Ovary (tissue), 9 donors: ENCODE results near the gene GDAP2. TPM values are rescaled to one million over a fixed set of nuclear protein-coding genes. Genes with fewer than 3 reads are reported as not detected.

ENCODE experiments used
- DNase-seq, 5 donors: peaks; one replicate each; pipeline ENCODE4 v3.0.0-alpha.2; 2019 to 2020
- H3K27ac ChIP-seq, 2 donors: fragments of 200-600 bp; one replicate each; pipeline versions ENCODE4 v1.5.1 to v1.8.0; 2019 to 2022
- H3K27me3 ChIP-seq: fragments of 200-600 bp; one replicate; pipeline ENCODE4 v1.8.0; 2022
- H3K36me3 ChIP-seq: fragments of 200-600 bp; sonication (generic); one replicate; pipeline ENCODE4 v1.5.1; 2019
- H3K4me1 ChIP-seq: one replicate; pipeline ENCODE4 v1.8.1; 2013; ENCODE audit warnings: mild to moderate bottlenecking, moderate library complexity; ENCODE audit not compliant: insufficient read depth
- H3K4me3 ChIP-seq: fragments of 200-600 bp; sonication (generic); one replicate; pipeline ENCODE4 v1.5.1; 2017
- H3K9me3 ChIP-seq, 2 donors: fragments of 200-600 bp in 1 of 2; sonication (generic) in 1 of 2; one replicate each; pipeline versions ENCODE4 v1.5.1 to v1.8.1; 2013 to 2019; ENCODE audit warnings: mild to moderate bottlenecking in 1 of 2, moderate library complexity in 1 of 2
- EP300 ChIP-seq: sonication (generic); formaldehyde crosslinking; IDR thresholded peaks from one replicate; pipeline ENCODE4 v1.6.1; 2017; ENCODE audit warnings: antibody characterized with exemption
- POLR2A ChIP-seq: fragments of 450-650 bp; IDR thresholded peaks from one replicate; pipeline ENCODE4 v1.6.1; 2017; ENCODE audit warnings: antibody characterized with exemption, mild to moderate bottlenecking, moderate library complexity
- WGBS, 3 donors: extraction: QIAGEN DNeasy Blood & Tissue Kit in 1 of 3; methylation state at CpG; one replicate each; pipeline versions ENCODE4 v1.1.5 to v1.1.7; 2013 to 2017; 5-methylcytosine and 5-hydroxymethylcytosine counted together
- intact Hi-C, 4 donors: fragments of 100-400 bp; cut with DNase I; formaldehyde crosslinking; loops; one replicate each; pipeline versions ENCODE4 v1.11.0 to v1.15.1; 2022 to 2023
- polyA plus RNA-seq, 2 donors: library from polyadenylated mRNA; stranded (reverse); fragments of 200-250 nt in 1 of 2; fragments of 350-450 nt in 1 of 2; fragmentation: Illumina TruSeq in 1 of 2; extraction: RNeasy Lipid Tissue Mini Kit (QIAGEN cat#74804) in 1 of 2; gene quantifications; one replicate each; pipeline ENCODE4 v1.2.3, GENCODE V29; 2013 to 2014
- total RNA-seq, 7 donors: library from RNA; depleted of rRNA in 2 of 7; stranded (reverse); fragments of >200 nt in 2 of 7; fragmentation: NEBNext Ultra II Directional in 3 of 7; extraction: Animal tissue kit (Norgen Biotek cat#: 25700) in 3 of 7; gene quantifications; one replicate each; pipeline versions ENCODE4 v1.1.0 to v1.2.4, GENCODE V29; 2016 to 2023
- TF ChIP-seq, protein P1 (sequence below), 3 donors: fragments of 450-650 bp in 2 of 3; fragments of 200-600 bp in 1 of 3; IDR thresholded peaks; one replicate each; pipeline versions ENCODE4 v1.5.1 to v1.8.0; 2016 to 2022; ENCODE audit warnings: antibody characterized with exemption in 3 of 3, mild to moderate bottlenecking in 1 of 3
- donor health status: DM: no; HTN: no; CAD: no; lungs with moderate emphysema.
- donor health status: DM: no; HTN: no; CAD: no.
- donor health status: Bipolar disorder and iron deficiency.
- donor health status: DM: yes; HTN: yes; CAD: no.
- donor health status: DM: no; HTN: no; CAD: no.
- donor health status: DM: yes; HTN: yes; CAD: no.

GDAP2 gene
- total and polyA plus RNA-seq, 9 donors, result 2.4 to 29.8 (median 20.8) TPM

DNA sequence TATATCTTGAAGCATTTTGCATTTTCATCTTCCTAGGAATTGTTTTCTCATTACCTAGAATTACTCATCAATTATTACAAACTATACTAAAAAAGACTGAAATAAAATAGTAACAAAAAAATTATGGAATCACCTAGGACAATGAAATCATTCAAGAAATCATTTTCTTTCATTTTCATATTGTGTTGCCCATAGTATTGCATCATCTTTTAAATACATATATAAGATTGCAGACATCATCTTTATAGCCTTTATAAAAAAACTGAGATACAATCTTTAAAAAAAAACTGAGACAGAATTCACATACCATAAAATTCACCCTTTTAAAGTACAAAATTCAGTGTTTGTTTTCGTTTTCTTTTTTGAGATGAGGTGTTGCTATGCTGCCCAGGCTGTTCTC is 29.6 kb downstream of the GDAP2 start:
- no peak for TF ChIP-seq POLR2A
- TF ChIP-seq, protein P1, sequence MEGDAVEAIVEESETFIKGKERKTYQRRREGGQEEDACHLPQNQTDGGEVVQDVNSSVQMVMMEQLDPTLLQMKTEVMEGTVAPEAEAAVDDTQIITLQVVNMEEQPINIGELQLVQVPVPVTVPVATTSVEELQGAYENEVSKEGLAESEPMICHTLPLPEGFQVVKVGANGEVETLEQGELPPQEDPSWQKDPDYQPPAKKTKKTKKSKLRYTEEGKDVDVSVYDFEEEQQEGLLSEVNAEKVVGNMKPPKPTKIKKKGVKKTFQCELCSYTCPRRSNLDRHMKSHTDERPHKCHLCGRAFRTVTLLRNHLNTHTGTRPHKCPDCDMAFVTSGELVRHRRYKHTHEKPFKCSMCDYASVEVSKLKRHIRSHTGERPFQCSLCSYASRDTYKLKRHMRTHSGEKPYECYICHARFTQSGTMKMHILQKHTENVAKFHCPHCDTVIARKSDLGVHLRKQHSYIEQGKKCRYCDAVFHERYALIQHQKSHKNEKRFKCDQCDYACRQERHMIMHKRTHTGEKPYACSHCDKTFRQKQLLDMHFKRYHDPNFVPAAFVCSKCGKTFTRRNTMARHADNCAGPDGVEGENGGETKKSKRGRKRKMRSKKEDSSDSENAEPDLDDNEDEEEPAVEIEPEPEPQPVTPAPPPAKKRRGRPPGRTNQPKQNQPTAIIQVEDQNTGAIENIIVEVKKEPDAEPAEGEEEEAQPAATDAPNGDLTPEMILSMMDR (IDR thresholded peaks at IDR 0.05), result no peak
- no peak for TF ChIP-seq EP300
- intact Hi-C loops, result loop anchor here in 3 of 4 donors (10.0 kb wide), 2 partner anchors 145 to 385 kb away; no protein-coding TSS in a partner anchor
- H3K9me3 ChIP-seq, result no peaks in the 10 kb centered on the region
- no peaks in the 10 kb centered on the region for H3K36me3 ChIP-seq
- no peak for DNase-seq
- H3K27me3 ChIP-seq, result no peaks in the 10 kb centered on the region
- no peak overlapping the region for H3K27ac ChIP-seq
- H3K4me3 ChIP-seq, result no peak overlapping the region
- 88 to 95% (median 92%) methylated on average over 1 of the region's 1 CpG for WGBS, 3 donors
- no peaks in the 10 kb centered on the region for H3K4me1 ChIP-seq

DNA sequence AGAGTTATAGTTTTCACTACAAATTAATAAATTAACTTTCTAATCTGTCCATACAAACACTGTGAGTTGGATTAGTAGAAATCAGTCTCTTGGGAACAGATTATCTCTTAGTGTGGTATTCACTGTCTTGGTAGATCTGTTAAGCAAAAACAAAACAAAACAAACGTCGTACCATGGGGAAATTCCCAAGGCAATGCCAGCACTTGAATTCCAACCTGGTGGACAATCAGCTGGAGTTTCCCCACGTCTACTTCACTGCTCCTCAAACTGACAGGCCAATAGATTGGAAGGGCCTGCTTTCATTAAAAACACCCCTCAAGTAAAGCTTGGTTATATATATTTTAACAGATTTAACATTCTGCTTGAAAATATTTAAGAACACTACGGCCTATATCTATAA is 31.9 kb downstream of the GDAP2 start:
- no peaks in the 10 kb centered on the region for H3K27me3 ChIP-seq
- WGBS, 3 donors, result 49 to 58% (median 50%) methylated on average over 4 of the region's 4 CpGs
- H3K27ac ChIP-seq, result no peak overlapping the region
- no peak for DNase-seq
- no peaks in the 10 kb centered on the region for H3K36me3 ChIP-seq
- no peaks in the 10 kb centered on the region for H3K9me3 ChIP-seq
- H3K4me1 ChIP-seq, result no peaks in the 10 kb centered on the region
- intact Hi-C loops, result loop anchor here in 3 of 4 donors (10.0 kb wide), 2 partner anchors 143 to 383 kb away; no protein-coding TSS in a partner anchor
- TF ChIP-seq, protein P1 (IDR thresholded peaks at IDR 0.05), result no peak
- TF ChIP-seq POLR2A (no peak), EP300 (no peak)
- no peak overlapping the region for H3K4me3 ChIP-seq

DNA sequence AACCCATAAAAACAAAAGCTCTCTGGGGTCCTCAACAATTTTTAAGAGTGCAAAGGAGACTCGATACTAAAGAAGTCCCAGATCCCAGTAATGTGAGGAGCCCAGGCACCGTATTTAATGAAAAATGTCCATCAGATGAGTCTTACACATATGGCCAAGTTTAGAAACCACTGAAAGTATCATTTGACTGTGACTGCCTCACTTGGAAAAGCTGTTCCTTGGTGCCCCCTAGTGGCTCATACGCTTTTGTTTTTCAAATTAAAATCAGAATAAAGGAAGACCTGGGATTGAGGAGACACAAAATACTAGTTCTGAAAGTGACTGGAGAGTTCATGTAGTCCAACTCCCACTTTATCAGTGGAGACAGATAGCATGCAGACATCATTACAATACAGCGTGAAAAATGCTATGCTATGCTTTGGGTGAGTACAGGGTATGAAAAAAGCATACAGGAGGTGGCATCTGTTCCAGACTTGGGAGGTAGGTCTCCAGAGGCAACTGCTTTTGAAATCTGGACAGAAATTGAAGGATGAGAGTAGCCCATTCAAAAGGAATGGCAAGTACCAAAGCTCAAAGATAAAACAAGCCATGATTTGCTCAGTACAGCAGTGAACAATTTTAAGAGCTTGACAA is 33.8 kb downstream of the GDAP2 start:
- Histone ChIP-seq H3K36me3 (no peaks in the 10 kb centered on the region), H3K4me3 (no peak overlapping the region), H3K4me1 (no peaks in the 10 kb centered on the region), H3K9me3 (no peaks in the 10 kb centered on the region), H3K27me3 (no peaks in the 10 kb centered on the region), H3K27ac (no peak overlapping the region)
- DNase-seq, result peak; percentile 35 to 72 (median 48)
- intact Hi-C loops, result loop anchor here in 3 of 4 donors (10.0 kb wide), 2 partner anchors 141 to 381 kb away; no protein-coding TSS in a partner anchor
- TF ChIP-seq, protein P1 (IDR thresholded peaks at IDR 0.05), result peak; percentile 42 to 66 (median 55)
- no peak for TF ChIP-seq POLR2A
- 12 to 15% (median 14%) methylated on average over 4 of the region's 4 CpGs for WGBS, 3 donors

DNA sequence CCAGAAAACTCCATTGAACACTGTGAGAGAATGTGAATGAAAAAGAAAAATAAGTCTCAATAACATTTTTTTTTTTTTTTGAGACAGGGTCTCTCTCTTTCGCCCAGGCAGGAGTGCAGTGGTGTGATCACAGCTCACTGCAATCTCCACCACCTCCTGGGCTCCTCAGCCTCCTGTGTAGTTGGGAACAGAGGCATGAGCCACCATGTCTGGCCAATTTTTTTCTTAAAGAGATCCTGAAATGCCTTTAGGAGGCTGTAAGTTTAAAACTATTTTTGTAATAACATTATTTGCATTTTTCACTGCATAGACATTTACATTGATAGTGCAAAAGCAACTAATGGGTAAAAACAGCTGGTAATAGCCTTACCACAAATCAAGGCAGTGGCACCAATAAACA is 35.3 kb downstream of the GDAP2 start:
- H3K36me3 ChIP-seq, result no peaks in the 10 kb centered on the region
- no peaks in the 10 kb centered on the region for H3K27me3 ChIP-seq
- no peaks in the 10 kb centered on the region for H3K4me1 ChIP-seq
- no peak overlapping the region for H3K4me3 ChIP-seq
- no peak overlapping the region for H3K27ac ChIP-seq
- H3K9me3 ChIP-seq, result no peaks in the 10 kb centered on the region
- intact Hi-C loops, result loop anchor here in 3 of 4 donors (10.0 kb wide), 2 partner anchors 139 to 379 kb away; no protein-coding TSS in a partner anchor
- no peak for DNase-seq
- TF ChIP-seq POLR2A, result no peak
- 91 to 94% (median 92%) methylated on average over 1 of the region's 1 CpG for WGBS, 3 donors

DNA sequence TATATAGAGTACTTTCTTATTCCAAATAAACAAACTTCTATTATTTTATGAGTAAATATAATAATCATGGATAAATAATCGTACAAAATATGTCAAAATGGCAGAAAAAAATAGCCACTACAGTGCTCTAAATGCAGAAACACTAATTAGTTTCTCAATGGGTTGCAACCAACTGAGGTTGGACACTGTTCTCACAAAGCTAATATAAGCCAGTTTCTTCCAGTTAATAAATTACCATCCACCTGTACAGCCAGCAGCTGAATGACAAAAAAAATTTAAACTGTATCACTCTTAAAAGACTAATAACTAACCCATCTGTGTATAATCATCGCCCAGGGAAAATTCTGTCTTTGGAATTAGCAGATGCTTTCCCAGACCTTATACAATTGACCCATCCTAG is 36.9 kb downstream of the GDAP2 start:
- no peaks in the 10 kb centered on the region for H3K4me1 ChIP-seq
- TF ChIP-seq, protein P1 (IDR thresholded peaks at IDR 0.05), result no peak
- no peak overlapping the region for H3K4me3 ChIP-seq
- H3K27ac ChIP-seq, result no peak overlapping the region
- intact Hi-C loops, result loop anchor here in 3 of 4 donors (10.0 kb wide), 2 partner anchors 138 to 378 kb away; no protein-coding TSS in a partner anchor
- H3K36me3 ChIP-seq, result no peaks in the 10 kb centered on the region
- no peak for DNase-seq
- 83 to 93% (median 92%) methylated on average over 2 of the region's 2 CpGs for WGBS, 3 donors
- no peaks in the 10 kb centered on the region for H3K9me3 ChIP-seq
- H3K27me3 ChIP-seq, result no peaks in the 10 kb centered on the region
